Fibroblast of pulmonary artery (primary cell): ENCODE measurements around the gene CDH23.

Source experiments
- DNase-seq: peaks from one replicate; pipeline ENCODE4 v3.0.0-alpha.2; 2010; ENCODE audit warnings: low read depth
- H3K4me3 ChIP-seq: replicated peaks from 2 replicates; pipeline ENCODE4 v1.5.1; 2011; ENCODE audit warnings: low read depth, mild to moderate bottlenecking, control low read depth, low read length, moderate library complexity
- CTCF ChIP-seq: IDR thresholded peaks from 2 replicates; pipeline ENCODE4 v1.5.1; 2011; ENCODE audit warnings: mild to moderate bottlenecking, control low read depth, low read length, inconsistent platforms; ENCODE audit errors: missing control alignments

The CDH23 gene

GRCh38 chr10:71575451-71575850 lies 178.7 kb downstream of the CDH23 start:
- no peak for DNase-seq
- no peak for TF ChIP-seq CTCF
- no peak overlapping the region for H3K4me3 ChIP-seq

GRCh38 chr10:71575934-71576801 lies 179.4 kb downstream of the CDH23 start:
- DNase-seq, result no peak
- TF ChIP-seq CTCF, result no peak
- H3K4me3 ChIP-seq, result no peak overlapping the region

GRCh38 chr10:71576842-71577241 lies 180.1 kb downstream of the CDH23 start:
- H3K4me3 ChIP-seq, result no peak overlapping the region
- no peak for DNase-seq
- TF ChIP-seq CTCF, result no peak

DNA sequence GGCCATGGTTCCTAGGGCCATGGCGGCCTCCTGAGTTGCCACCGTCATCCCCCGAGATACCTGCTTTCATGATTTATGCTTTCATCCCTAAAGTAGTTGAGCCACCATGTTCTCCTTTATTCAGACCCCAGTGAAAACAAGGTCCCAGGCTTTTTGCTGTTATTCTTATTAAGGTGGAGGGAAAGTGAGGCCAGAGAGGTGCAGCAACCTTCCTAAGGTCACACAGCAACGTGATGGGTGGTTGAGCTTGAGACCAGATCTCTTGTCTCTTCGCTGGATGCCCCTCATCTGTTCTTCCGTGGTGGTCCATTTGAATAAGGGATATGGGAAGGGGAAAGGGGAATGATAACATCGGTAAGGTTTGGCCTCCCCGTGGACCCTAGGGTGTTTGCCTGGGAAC lies 180.6 kb downstream of the CDH23 start:
- TF ChIP-seq CTCF, result no peak
- DNase-seq, result no peak
- no peak overlapping the region for H3K4me3 ChIP-seq

GRCh38 chr10:71578069-71578468 lies 181.3 kb downstream of the CDH23 start:
- DNase-seq, result no peak
- H3K4me3 ChIP-seq, result no peak overlapping the region

GRCh38 chr10:71579668-71580067 lies 182.9 kb downstream of the CDH23 start:
- DNase-seq, result no peak
- no peak overlapping the region for H3K4me3 ChIP-seq
- TF ChIP-seq CTCF, result no peak

More at GRCh38 chr10:71578069-71578468, 181.3 kb downstream of the CDH23 start:
- TF ChIP-seq CTCF, result no peak

- DNase-seq, result no peak
- no peak overlapping the region for H3K4me3 ChIP-seq
- no peak for TF ChIP-seq CTCF
Observed at GRCh38 chr10:71580415-71580814, 183.7 kb downstream of the CDH23 start.
